Activated T-cell treated with anti-CD3 and anti-CD28 coated beads, Interleukin-2, amount 50 U/mL, for 48 hours (primary cell): Measurements from ENCODE around the gene SBF2.

Experiments used
- DNase-seq, 2 experiments: peaks; one replicate each; pipeline ENCODE4 v3.0.0-alpha.2; 2020

The SBF2 gene

DNA sequence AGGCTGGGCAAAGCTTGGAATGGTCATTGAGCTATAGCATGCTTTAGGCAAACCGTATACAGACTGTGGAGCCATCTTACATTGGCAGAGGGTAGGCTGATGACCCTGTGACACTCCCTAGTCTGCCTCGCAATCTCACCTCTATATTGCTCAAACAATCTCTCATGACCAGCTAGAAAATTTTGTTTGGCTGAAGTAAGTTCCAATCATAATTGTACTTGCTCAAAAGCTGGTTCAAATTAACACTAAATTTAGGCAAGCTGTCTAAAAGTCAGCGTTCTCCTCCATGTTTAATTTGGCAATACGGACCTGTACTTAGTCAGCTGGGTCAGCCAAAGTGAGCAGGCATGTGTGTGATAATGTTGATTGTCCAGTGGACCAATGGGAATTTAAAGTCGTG is 497.2 kb downstream of the SBF2 start:
- no peak for DNase-seq

DNA sequence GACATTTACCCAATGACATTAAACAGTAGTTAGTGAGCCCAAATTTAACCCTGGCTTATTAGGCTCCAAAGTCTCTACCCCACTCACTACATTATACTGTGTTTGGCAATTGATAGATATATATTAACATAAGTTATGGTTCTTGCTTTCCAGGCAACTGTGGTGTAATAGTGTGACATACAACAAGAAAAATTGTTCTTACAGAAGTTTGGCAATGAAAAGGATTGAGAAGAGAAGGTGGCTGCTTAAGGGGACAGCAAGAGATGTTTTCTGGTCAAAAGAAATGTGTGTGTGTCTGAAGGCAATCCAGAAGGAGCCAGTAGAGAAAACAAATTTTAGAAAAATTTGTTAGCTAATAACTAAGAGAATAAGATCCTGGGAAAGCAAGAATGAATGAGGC is 497.8 kb downstream of the SBF2 start:
- DNase-seq: no peak

DNA sequence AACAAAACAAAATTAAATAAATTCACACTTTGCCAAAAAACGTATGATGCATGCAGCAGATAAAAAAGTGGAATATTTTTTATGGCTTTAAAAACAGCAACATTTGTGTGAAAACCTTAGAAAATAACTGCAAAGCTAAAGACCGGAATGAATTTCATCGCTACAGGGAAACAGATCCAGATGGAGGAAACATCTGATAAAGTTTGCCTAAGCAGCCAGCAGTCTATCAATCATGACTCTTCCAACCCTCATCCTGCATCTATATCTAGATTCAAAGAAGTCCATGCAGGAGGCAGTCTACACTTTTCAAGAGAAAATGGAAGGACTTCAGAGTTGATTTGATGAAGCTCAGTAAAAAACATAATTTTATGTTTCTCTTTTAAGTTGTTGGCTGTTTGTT is 503.3 kb downstream of the SBF2 start:
- no peak for DNase-seq

DNA sequence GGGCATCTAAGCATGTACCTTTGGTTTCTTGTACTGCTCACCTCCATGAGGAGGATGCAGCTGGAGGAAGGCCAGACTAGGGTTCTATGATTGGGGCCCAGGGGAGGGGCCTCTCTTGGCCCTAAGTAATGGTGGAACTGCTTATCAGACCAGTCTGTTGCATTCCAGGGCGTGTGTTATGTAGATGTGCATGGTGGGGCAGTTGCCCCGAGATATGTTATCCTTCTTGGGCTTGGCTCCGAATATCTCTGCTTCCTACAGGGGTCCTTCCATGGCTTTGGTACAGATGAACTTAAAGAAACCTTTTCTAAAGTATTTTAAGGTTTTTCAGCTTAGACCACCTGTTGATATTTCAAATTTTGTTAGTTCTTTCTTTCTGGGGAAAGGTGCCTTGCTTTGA is 504.1 kb downstream of the SBF2 start:
- DNase-seq: no peak

DNA sequence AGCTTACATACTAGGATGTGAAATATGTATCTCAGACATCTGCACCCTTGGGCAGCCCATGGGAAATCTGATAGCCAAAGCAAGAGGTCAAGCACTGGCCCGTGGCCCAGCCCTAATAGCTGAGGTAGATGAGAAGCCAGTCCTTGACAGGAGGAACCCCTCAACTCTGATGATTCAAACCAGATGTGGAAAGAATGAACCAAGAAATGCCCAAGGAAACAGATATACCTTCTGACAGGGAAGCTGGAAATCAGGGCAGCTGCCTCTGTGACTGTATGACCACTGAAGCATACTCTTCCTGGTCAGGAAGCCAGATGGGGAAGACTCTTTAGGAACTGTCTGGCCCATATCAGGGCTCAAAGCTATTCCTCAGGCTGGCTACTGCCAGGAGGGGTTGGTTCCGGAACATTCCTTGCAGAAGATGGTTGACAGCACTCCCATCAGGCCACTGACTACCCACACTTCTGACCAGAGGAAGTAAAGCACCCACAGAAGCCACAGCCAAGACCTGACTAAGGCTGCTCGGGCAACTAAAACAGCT is 506.0 kb downstream of the SBF2 start:
- no peak for DNase-seq

DNA sequence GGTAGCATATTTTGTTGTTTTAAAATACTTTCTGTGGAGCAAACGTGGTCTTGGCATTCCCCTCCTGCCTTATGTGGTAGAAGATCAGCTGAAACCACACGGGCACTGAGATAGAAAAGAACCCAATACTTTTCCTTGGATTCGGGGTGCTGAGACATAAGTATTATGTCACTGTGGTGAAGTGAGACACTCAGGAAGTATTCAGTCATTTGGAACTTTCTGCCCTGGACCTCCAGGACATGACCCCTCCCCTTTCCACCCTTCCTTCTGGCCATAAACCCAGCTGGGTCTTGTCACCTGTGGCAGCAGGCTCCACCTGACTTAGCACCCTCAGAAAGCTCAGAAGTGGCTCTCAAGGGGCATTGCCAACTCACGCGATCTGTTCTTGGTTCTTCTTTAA is 506.8 kb downstream of the SBF2 start:
- DNase-seq: no peak

DNA sequence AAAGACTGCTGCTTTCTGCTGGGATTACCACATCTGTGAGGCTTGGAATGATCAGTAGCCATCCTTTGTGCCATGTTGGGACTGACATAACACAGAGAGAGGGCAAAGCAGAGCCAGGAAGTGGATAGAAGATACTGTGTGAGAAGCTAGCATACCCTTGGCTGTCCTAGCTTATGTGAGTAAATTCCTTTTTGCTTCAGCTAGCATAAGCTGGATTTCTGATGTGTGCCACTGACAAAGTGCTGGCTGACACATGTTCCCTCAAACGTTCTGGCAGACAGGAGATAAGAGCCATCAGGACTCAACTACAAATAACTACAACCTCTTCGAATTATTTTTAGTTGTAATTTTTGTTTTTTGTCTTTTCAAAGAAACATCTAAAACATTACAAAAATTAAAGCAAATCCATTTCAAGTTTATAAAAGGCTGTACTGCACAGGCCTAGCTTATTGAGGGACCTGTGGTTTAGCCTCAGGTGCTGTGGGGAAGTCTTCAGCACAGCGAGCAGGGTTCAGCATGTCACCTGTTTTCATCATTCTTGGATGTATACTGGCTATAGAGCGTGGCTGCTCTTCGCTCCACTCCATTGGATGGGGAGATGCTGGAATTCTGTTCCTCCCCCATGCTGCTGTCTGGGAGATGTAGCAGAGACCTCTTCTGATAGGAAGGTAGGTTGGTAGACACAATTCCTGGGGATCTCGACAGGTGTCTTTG is 509.3 kb downstream of the SBF2 start:
- DNase-seq: no peak

DNA sequence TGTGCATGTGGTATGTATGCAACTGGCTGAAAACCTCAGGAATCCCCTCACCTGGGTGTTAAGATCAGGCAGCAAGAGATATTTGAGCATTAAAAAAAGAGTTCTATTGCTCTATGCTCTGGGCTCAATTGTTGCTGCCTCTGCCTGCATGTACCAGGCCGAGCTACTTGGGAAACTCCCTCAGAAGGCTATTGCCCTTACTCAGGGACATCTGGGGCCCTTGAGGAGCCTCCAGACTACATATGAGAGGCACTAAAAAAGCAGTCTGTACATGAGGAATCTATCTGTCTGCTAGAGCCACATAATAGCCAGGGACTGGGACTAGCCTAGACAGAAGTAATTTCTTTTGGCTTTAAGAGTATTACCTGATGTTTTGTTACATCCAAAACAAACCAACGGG is 510.0 kb downstream of the SBF2 start:
- DNase-seq: no peak

DNA sequence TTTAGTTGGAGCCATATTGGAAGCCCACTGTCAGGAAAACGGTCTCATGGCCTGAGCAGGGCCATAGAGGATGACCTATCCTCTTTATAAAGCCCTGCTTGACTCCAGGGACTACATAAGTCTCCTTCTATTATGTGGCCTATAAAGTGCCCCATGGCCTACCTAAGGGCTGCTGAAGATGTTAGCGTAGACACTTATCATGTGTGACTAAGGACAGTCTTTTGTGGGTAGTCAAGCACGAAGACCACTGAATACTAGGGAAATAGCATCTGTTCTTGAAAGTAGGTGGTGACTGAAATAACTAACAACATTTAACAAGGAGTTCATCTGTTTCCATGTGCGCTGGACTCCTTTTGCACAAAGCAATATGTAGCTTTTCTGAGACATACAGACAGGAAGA is 513.1 kb downstream of the SBF2 start:
- DNase-seq: no peak

DNA sequence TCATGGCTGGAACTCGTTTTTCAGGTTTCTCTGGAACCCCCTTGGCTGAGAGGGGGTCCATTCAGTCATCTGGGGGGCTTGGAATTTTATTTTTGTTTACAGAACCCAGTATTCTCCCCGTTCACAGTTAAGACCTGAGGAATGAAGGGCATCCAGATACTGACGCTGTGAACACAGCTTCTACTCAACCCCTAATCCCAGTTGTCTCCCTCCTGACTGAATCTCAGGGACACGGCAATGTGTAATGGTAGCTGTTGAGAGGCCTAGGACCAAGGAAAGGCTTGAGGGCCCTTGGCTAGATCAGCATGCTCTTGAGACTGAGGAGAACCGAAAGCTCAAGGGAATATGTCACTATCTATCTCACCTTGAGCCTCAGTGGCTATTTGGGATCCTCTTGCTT is 516.5 kb downstream of the SBF2 start:
- no peak for DNase-seq

DNA sequence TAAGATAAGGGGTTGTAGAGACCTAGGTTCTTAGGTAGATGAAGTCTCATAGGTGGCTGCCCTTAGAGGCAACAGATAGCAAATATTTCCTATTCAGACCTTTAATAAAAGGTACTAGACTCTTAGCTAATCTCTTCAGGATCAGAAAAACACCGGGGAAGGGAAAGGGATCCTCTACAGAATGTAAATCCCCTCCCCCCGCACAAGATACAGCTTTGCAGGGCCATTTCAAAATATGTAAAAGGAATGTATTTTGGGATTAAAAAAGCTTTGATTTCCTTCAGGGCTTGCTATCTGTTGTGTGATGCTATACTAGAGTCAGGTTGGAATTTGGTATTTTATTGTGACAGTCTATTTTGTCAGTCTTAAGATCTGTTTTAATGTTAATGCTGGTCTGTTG is 517.0 kb downstream of the SBF2 start:
- DNase-seq: no peak

DNA sequence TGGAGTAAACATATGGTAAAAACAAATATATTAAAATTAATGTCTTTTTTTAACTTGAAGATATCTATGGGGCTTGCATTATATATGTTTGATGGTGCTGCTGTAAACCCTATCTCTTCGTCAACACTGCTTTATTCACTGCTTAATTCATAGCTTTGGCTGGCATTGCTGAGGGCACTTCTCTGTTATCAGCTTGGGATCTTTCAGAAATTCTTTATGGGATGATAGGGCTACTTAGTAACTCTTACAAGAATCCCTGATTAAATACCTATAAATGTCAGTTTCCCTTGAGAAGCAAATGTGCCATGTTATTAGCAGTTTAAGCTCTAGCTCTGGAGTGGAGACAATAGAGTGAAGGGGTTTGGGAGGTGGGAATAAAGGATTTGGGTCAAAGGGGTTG is 517.8 kb downstream of the SBF2 start:
- DNase-seq: no peak

DNA sequence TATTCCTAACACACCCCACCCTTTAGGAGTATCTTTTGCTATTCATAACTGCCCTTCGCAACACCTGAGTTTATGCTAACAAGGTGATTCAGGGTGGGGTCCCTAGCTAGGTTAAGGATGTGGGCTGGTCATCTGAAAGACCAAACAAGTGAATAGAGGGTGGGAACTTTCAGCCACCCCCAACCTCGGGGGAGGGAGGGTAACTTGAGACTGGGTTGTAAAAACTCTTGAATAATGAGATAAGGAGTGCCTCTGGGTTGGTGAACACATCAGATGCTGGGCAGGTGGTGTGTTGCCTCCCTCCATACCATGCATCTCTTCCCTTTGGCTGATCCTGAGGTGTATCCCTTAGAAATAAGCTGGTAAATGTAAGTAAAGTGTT is 518.6 kb downstream of the SBF2 start:
- DNase-seq: no peak

DNA sequence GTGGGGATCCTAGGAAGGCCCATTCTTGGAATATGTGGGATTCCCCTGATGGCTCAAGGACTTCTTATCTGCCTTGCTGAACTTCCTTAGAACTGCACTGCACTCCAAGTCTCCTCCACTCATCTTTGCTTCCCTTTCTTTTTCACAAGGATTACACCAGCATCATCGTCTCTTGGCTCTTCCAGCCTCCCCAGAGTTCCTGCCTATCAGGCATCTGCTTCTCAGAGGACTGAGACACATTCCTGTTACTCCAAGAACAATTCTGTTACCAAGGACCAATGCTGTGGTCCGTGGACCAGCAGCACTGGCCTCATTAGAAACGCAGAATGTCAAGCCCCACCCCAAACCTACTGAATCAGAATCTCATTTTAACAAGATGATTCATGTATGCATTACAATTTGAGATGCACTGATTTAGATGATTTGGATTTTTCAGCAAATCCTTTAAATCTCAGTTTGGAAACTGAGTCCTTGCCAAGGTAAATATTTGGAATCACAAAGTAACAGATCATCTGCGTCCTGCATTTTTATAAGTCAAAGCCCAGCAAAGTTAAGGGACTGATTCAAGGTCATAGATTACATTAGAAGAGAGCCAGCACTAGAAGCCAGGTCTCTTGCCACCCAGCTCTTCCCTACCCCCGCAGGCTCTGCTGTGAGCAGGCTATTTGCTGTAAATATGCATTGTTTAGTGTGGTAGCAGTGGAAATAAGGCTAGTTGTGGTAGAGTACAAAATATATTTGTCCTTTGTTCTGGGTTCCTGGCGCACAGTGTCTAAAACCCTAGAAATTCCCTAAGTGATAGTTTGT is 519.2 kb downstream of the SBF2 start:
- no peak for DNase-seq

DNA sequence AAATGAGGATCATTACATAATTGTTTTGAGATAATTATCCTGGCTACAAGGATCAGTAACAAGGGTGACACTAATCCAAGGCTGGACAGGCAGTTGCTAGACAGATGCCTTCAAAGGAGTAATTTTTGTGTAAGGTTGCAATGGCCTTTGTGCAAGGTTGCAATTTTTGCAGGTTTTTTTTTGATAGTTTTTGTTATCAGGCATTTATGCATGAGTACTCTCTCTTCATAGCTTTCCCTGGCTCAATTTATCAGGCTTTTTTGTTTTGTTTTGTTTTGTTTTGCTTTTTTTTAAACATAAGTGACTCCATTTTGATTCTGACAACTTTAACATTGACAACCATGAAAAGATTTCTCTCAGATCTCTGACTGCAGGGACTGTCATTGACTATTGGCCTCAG is 519.9 kb downstream of the SBF2 start:
- DNase-seq: no peak

DNA sequence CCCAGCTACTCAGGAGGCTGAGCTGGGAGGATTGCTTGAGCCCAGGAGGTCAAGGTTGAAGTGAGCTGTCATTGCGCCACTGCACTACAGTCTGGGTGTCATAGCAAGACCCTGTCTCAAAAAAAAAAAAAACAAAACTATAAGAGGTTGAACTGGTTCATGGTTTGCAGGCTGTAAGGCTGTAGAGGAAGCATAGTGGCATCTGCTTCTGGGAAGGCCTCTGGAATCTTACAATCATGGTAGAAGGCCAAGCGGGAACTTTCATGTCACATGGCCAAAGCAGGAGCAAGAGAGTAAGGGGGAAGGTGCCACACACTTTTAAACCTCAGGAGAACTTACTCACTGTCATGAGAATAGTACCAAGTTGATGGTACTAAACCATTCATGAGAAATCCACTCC is 520.5 kb downstream of the SBF2 start:
- no peak for DNase-seq

DNA sequence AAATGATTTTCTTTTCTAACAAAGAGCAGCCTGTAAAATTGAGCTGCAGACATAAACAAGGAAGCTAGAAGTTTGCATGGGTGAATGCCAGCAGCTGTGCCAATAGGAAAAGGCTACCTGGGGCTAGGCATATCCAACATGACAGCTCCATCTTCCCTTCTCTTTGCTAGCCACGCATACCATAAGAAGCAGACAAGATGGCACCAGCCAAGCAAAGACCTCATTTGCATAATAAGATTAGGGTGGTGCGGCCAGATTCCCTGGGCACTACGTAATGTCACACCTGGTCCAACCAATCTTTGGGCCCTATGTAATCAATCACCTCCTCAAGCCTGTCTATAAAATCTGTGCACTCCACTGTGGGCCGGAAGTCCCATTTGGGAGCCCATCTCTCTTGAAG is 521.8 kb downstream of the SBF2 start:
- DNase-seq: no peak

DNA sequence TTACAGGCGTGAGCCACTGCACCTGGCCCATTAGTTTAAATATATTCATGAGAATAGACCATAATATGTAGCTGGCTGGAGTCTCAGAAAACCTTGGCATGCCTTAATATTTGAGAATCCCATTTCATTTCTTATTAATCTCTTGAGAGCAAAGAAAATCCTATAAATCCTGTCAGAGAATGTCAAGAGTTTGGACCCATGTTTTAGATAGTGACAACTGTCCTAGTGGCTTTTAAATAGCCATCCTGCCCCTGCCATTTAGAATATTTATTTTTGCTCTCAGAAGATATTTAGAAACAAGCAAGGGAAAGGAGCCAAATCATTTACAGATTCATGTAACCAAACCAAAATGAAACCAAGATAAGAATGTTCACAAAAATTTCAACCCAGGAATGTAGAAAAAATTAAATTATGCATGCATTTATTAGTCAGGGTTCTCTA is 522.9 kb downstream of the SBF2 start:
- DNase-seq: no peak

DNA sequence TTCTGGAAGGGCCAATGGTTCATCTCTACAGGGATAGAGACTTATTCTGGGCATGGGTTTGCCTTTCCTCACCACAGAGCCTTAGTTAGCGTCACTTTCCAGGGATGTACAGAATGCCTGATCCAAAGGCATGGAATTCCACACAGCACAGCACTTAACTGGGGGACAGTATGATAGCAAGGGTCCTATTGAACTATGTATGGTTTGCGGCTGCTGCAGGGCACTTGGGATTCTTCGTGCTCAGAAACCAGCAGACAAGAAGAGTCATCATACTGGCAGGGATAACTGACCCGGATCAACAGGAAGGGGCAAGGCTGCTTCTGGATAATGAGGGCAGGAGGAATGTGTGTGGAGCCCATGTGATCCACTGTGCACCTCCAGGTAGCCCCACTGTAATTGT is 524.4 kb downstream of the SBF2 start:
- no peak for DNase-seq

DNA sequence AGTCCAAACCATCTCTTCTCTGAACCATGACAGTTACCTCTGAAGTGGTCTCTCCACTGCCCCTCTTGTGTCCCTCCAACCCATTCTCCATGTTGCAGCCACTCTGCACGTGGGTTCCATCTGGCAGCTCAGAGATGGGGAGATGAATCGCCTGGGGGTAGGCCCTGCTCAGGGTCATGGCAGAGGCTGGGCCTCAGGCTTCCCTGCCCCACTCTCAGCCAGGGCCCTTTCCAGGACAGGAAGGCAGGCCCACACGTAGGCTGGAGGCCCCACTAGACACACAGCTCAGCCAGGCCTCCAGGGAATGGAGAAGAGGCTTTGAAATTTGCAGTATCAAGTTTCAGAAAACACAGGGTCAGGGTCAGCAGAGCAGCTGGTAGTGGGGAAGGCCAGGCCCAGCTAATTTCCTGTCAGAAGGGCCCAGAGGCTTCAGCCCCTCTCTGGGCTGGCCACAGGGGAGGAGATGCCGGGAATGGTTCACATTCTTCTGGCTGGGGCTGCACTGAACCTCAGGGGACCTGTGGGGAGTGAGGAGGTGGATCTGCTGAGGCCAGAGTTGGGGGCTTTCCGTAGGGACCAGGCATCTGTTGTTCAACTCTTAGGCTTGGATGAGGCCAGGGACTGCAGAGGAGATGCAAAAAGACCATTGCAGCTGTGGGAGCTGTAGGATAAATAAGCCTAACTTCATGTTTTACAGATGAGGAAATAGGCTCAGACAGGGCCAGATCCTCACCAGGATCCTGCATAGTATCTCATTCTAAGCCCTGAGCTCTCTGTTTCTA is 528.5 kb downstream of the SBF2 start:
- no peak for DNase-seq

DNA sequence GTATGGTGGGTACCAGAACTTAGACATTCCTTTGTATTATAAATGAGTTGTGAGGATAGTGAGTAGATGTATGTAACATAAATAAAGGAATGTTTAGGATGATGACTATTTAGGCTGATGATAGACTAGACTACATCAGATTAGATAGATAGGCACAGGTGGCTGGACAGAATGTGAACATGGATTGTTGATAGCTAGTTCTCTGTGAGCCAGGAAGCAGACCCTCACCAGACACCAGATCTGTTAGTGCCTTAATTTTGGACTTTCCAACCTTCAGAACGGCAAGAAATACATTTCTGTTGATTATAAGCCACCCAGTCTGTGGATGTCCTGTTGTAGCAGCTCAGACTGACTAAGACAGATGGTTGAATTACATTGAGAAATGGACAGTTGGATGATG is 530.7 kb downstream of the SBF2 start:
- DNase-seq: no peak

DNA sequence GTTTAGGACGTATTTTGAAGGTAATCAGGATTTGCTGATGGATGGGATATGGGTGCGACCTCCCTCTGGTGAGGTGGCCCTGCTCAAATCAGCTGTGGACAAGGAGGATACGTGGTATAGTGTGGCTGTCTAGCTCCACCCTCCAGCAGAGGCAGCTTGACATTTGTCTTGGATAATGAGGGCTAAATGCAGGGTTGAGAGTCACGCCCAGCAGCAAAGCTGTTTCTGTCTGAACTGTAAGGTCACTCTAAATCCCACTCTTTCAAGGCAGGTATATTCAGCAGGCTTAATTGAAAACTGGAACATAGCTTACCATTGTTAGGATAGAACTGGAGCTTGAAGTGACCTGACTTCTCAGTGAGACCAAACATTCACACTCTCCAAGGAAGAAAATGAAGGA is 531.5 kb downstream of the SBF2 start:
- no peak for DNase-seq

DNA sequence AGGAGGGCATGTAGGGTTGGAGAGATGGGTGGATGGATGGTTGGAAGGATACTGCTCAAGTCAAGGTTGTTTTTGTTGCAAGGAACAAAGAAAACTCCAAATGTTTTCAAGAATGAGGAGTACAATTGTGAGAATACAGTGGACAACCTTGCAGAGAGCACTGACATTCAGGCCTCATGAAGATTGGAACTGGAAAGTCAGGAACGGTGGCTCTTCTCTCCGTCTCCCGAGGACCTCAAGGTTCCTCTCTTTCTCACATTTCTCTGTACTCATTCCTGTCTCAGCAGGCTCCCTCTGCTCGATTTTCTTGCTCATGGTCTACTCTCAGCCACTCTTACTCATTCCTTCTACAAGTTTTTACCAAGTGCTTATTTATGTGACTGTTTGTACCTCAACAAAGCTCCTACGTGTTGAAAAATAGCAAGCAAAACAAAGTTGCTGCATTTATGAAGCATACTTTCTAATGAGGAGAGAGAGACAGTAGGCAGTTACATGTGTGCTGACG is 532.5 kb downstream of the SBF2 start:
- DNase-seq: no peak

DNA sequence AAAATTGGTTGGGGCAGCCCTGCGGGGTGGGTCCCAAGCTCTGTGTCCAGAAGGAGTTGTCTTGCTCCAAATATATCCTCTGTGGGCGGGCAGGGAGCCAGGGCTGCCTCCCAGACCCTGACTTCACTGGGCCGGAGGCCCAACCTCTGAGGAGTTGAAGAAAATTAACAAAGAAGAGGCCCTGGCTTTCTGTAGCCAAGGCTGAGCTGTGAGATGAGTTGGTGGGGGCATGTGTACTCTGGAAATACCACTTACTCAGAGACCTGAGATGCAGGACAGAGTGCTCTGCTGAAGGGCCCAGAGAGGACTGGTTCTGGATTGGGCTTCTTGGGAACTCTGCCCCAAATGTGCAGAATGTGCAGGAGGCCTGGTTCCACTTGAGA is 533.8 kb downstream of the SBF2 start:
- DNase-seq: no peak
